OCI-M2 (cell line): ENCODE results near the gene C6orf47.
A peak's percentile ranks its signal among the peaks of the same experiment; 100 is the strongest.

Experiments
- DNase-seq: peaks from one replicate; lab custom pipeline; 2025; ENCODE audit not compliant: unreplicated experiment; lab: John Stamatoyannopoulos, UW

The C6orf47 gene

DNA sequence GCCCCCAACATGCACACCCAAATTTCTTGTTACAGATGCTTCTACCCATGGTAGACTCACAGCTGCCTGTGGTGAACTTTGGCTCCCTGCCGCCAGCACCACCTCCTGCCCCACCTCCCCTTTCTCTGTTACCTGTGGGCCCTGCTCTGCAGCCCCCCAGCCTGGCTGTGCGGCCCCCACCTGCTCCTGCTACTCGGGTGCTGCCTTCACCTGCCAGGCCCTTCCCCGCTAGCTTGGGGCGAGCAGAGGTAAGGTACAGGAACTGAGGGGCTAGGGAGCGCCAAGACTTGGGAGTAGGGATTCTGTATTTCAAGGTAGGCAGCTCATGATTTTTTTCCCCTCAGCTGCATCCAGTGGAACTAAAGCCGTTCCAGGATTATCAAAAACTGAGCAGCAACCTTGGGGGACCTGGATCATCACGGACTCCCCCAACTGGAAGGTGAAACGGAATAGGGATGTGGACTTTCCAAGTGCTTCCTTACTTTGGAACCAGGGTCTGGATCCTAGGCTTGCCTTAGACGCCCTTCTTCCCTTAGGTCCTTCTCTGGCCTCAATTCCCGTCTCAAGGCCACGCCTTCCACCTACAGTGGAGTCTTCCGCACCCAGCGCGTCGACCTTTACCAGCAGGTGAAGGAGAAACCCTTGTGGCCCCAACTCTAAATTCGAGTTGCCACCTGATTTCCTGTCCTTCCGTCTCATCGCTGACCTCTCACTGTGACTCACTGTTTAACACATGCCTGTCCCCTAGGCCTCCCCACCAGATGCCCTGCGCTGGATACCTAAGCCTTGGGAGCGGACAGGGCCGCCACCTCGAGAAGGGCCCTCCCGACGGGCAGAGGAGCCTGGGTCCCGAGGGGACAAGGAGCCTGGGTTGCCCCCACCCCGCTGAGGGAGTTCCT, 23.6 kb downstream of the C6orf47 start:
- no peak for DNase-seq

DNA sequence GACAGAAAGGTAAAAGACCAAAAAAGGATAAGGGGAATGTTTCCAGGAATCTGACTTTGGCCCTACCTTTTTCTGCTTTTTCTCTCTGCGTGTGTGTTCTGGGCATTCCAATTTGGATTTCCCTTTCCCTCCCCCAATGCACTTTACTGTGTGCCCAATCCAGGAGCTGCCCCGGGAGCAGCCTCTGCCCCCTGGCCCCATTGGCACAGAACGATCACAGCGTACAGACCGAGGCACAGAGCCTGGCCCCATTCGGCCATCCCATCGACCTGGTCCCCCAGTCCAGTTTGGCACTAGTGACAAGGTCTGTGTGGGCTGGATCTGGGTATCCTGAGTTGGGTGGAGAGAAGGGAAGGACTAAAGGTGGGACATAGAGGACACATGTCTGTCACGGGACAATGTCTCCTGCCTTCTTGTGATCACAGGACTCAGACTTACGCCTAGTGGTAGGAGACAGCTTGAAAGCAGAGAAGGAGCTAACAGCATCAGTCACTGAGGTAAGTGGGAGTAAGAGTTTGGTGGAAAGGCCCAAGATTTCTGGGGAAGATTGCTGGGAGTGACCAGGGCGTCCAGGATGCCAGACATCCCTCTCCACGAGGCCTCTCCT, 25.5 kb downstream of the C6orf47 start:
- no peak for DNase-seq

DNA sequence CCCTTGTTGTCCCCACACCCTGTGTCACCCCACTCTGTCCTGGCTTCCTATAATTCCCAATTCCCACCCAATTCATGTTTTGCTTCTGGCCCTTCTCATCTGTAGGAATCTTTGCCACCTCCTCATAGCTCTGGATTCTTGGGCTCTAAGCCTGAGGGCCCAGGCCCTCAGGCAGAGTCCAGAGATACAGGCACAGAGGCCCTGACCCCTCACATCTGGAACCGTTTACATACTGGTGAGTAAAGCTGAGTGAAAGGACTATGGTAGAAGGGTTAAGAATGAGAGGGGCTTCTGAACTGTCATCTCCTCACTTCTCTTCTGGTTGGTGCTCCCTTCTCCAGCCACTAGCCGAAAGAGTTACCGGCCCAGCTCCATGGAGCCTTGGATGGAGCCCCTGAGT, 26.4 kb downstream of the C6orf47 start:
- DNase-seq = no peak

DNA sequence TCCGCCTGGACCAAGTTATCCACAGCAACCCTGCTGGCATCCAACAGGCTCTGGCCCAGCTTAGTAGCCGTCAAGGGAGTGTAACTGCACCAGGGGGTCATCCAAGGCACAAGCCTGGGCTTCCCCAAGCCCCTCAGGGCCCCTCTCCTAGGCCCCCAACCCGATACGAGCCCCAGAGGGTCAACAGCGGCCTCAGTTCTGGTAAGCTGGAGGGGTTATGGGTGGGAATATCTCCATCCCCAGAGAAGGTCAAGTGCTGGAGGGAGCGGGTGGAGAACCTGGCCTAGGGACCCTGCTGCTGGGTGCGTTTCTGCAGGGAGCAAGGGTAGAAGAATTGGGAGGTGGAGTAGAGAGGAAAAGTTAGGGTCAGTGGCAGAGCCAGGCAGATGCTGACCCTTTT, 27.1 kb downstream of the C6orf47 start:
- DNase-seq = no peak

DNA sequence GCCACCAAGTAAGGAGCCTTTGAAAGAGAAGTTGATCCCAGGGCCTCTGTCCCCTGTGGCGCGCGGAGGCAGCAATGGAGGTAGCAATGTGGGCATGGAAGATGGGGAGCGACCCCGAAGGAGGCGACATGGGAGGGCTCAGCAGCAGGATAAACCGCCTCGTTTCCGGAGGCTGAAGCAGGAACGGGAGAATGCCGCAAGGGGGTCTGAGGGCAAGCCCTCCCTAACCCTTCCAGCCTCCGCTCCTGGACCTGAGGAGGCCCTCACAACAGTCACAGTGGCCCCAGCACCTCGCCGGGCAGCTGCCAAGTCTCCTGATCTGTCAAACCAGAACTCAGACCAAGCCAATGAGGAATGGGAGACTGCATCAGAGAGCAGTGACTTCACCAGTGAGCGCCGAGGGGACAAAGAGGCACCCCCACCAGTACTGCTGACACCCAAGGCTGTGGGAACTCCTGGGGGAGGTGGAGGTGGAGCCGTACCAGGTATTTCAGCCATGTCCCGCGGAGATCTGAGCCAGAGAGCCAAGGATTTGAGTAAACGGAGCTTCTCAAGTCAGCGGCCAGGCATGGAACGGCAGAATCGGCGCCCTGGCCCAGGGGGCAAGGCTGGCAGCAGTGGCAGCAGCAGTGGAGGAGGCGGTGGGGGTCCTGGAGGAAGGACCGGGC, 28.2 kb downstream of the C6orf47 start:
- no peak for DNase-seq

DNA sequence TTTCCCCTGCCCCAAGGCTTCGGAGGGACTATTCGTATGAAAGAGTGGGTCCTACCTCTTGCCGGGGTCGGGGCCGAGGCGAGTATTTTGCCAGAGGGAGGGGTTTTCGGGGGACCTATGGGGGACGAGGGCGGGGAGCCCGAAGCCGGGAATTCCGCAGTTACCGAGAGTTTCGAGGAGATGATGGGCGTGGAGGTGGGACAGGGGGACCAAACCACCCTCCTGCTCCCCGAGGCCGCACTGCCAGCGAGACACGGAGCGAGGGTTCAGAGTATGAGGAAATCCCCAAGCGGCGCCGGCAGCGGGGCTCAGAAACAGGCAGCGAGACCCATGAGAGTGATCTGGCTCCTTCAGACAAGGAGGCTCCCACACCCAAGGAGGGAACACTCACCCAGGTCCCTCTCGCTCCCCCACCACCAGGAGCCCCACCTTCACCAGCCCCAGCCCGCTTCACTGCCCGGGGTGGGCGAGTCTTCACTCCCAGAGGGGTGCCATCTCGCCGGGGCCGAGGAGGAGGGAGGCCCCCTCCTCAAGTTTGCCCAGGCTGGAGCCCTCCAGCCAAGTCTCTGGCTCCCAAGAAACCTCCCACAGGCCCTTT, 28.8 kb downstream of the C6orf47 start:
- no peak for DNase-seq

DNA sequence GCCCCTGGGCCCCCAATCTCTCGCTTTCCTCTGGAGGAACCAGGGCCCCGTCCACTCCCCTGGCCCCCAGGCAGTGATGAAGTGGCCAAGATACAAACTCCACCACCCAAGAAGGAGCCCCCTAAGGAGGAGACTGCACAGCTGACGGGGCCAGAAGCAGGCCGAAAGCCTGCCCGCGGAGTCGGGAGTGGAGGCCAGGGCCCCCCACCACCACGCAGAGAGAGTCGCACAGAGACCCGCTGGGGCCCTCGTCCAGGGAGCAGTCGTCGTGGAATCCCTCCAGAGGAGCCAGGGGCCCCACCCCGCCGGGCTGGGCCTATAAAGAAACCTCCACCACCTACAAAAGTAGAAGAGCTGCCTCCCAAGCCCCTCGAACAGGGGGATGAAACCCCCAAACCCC, 29.4 kb downstream of the C6orf47 start:
- DNase-seq = no peak

DNA sequence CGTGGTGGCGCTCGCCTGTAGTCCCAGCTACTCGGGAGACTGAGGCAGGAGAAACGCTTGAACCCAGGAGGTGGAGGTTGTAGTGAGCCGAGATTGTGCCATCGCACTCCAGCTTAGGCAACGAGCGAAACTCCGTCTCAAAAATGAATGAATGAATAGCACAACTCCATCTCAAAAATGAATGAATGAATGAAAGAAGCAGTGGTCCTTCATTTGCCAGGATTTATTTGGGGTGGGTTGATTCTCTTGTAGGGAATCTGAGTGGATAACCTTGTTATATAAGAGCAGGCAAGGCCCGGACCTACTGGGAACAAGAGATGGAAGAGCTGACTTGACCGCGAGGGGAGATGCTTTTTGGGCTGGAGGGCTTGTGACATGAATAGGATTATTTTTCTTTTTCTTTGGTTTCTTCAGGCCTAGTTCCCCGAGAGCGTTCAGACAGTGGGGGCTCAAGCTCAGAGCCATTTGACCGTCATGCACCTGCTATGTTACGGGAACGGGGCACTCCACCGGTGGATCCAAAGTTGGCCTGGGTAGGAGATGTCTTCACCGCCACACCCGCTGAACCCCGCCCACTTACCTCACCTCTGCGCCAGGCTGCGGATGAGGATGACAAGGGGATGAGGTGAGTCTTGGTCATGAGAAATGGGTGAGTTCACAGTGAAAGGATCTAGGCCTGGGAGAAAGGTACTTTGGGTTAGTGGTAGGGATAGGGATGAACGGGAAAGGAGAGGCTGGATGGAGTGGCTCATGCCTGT, 30.2 kb downstream of the C6orf47 start:
- DNase-seq = no peak

DNA sequence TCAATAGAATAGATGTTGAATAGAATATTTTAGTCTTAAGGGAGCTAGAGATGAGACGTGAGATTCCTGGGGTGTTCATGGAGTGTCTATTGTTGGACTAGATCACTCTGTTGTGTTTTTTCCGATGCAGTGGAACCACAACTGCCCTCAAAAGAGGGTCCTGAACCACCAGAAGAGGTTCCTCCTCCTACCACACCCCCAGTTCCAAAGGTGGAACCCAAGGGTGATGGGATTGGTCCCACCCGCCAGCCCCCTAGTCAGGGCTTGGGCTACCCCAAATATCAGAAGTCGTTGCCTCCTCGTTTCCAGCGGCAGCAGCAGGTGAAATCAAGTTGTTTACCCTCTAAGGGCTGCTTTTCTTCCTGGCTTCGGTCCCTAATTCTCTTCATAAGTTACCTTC, 31.6 kb downstream of the C6orf47 start:
- DNase-seq = no peak

DNA sequence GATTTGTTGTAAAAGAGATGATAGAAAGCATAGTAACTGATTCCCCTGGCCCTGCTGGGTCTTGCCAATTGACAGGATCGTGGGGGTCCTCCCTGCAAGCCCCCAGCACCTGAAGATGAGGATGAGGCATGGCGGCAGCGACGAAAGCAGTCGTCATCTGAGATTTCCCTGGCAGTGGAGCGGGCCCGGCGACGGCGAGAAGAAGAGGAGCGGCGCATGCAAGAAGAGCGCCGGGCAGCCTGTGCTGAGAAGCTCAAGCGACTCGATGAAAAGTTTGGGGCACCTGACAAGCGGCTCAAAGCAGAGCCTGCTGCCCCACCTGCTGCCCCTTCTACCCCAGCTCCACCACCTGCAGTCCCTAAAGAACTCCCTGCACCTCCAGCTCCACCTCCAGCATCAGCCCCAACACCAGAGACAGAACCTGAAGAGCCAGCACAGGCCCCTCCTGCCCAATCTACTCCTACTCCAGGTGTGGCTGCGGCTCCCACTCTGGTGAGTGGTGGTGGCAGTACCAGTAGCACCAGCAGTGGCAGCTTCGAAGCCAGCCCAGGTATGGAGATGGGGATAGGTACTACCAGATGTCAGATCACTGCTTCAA, 32.8 kb downstream of the C6orf47 start:
- DNase-seq = no peak

DNA sequence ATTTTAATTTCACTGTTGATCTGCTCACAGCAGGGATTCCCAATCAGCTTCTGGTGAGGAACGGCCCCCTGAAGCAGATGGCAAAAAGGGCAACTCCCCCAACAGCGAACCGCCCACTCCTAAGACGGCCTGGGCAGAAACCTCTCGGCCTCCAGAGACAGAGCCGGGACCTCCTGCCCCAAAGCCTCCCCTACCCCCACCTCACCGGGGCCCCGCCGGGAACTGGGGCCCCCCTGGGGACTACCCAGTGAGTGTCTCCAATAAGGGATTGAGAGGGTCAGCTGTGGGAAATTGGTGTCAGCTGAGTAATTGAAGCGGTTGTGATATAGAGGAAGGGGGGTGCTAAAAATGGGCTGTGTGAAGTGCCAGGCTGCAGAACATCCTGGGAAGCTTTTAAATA, 33.6 kb downstream of the C6orf47 start:
- DNase-seq = no peak

DNA sequence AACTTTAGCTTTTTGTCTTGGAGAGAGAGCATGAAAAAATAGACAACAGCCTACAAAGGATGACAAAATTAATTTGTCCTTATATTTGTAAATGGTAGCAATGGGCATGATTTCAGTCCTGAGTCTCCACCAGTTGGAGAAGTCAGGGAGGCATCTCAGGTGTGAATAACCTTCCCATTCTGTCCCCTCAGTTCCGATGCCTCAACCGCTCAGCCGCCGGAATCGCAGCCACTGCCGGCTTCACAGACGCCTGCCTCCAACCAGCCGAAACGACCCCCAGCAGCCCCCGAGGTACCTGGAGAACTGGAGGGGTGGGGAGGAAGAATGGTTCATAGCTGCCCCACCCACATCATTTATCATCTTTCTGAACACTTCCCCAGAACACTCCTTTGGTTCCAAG, 36.5 kb downstream of the C6orf47 start:
- DNase-seq = no peak

DNA sequence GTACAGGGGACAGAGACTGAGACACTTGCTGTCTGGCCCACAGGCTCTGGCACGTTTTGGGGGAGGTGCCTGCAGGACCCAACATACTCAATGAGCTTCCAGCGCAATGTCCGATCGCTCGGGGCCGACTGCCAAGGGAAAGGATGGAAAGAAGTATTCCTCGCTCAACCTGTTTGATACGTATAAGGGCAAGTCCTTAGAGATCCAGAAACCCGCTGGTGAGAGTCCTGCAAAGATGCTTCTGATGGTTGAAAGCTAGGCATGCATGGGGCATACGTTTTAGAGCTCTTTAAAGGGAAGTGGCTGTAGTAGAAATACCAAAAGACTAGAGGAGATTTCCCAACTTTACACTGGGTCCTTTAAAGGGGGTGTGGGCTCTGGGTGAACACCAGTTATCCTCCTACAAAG, 37.9 kb downstream of the C6orf47 start:
- no peak for DNase-seq

DNA sequence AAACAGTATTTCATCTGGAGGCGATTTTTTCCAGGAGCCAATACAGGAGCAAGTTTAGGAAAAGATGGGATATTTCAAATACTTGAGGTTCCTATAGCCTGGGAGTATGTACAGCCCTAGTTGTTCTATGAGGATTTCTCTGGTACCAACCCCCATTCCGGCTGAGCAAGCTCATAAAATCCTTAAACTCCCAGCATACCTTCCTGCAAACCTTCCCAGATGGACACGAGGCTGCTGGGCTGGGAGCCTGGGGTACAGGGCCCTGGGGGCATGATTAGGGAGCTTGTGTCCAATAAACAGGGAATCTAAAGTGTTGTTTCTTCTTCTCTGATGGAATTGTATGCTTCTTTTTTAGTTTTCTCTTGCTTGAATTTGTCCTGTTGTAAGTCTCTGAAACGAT, 38.6 kb downstream of the C6orf47 start:
- DNase-seq = no peak

DNA sequence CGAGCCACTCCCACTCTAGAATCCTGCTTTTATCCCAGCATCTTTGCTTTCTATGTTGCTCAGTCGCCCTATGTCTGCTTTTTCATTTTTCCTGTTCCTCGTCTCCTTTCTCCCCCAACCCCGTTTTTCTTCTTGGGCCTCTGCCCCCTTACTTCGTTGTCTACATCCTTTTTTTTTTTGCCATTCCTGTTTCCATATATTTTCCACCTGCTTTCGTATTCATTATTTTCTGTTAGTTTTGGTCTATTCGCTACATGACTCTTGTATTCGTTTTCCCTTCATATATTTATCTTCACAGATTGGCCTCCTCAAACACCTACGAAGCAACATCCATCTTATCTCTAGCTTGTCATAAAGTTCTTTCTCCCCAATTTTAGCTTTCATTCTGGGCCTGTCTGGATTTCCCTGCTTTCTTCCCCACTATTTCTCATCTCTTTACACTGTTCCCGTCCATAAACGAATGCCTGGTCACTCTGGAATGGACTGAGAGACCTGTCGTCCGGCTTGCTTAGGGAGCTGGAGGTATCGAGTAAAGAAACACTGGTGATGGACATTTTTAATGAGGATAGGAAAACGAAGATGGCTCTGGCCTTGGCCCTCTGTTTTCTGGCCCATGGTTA, 39.1 kb downstream of the C6orf47 start:
- DNase-seq = no peak

DNA sequence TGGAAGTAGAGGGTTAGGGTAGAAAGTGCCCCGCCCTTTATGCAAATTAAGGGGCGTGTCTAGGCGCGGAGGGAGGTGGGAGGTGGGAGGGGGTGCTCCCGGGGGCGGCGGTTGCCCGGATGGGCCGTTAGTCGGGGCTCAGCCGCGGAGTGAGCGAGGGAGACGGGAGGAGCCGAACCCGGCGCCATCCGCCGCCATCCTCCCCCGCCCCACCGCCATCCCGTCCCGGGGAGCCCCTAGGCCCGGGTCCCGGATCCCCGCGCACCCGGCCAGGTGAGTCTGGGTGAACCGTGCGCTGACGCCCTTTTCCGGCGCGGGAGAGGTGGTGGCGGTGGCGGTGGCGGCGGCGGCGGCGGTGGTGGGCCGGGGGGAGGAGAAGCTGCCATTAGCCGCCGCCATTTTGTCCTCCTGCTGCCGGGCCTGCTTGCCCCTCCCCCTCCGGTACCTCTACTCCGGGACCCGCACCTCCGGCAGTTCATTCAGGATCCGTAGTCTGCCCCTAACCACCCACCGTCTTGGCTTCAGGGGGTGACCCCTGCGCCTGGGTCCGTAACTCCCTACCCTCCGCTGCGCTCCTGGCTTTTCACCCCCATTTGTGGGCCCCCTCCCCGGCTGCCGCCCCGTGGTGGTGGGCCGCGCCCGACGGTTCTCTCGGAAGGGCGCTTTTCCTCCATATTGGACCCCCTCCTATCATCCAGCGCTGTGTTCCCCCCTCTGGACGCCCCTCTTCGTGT, 39.8 kb downstream of the C6orf47 start, which contains the start of gene PRRC2A:
Gene PRRC2A (plus strand): TSS at position 130 of the 734 bp plus-strand sequence. CDS start 2,075 bp downstream, outside the sequence.
- no peak for DNase-seq

DNA sequence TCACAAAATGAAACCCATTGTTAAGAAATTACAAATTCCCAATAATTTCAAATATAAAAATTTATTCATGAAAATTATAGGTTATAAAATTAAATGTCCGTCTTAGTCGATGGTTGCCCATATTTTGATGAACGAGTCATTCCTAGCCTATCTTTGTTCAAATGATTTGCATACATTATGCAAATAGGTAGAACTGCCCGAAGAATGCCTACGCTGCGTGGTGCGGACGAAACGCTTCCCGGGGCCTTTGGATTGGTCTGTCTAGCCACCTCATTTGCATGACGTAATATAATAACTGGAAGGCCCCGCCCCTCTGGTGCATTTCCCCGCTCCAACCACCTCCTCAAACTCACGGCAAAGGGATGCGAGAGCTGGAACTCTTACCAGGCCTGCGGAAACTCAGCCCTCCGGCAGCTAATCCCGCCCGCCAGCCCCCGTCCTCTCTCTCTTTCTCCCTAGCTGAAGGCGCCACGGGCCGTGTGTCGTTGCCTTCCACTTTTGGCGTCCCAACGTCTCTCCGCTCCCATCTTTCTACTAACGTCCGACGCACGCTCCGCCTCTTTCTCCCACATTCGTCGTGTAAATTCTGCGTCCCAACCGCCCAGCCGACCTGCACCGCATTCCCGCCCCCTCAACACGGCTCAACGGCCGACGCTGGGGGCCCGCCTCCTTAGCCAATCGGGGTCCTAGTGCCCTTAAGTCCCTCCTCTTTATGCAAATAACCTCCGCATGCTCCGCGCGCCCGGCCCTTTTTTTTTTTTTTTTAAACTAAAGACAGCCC, 40.6 kb downstream of the C6orf47 start:
- peak; percentile 97 for DNase-seq

DNA sequence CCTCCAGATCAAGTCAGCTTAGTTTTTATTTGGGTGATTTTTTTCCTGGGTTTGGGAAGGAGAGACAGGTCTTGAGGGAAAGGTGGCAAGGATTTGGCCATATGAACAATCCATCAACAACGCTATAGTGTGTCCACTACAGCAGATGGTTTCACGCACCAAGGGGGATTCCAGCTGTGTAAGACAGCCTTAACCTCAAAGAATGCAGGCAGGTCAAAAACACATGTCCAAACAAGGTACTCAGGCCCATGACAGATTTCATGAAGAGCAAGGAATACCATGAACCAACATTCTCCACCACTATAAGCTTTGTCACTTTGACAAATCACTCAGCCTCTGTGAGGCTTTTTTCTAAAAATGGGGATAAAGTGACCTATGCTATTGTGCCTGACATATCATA, 43.6 kb downstream of the C6orf47 start:
- no peak for DNase-seq

DNA sequence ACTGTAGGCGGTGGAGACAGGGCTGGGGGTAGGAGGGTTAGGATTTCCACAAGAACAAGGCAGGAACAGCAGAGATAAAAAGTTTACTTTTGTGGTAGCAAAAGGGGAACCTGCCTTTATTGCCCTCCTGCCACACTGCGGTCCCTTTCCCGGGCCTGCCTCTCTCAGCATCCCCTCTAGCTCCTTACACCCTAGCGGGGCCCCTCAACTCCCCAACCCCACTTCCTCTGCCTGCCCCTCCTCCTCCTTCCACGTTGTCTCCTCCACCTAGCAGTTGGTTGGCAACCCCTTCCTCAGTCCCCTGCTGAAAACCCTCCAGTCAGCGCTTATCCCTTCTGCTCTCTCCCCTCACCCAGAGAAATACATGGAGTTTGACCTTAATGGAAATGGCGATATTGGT, 44.8 kb downstream of the C6orf47 start:
- DNase-seq = no peak
